Peyer's patch (tissue), 4 donors: ENCODE measurements around the gene IGF1R.

ENCODE experiments used
- POLR2A ChIP-seq, 2 donors: fragments of 450-650 bp; IDR thresholded peaks; one replicate each; pipeline ENCODE4 v1.5.1; 2017; ENCODE audit warnings: antibody characterized with exemption in 2 of 2, mild to moderate bottlenecking in 2 of 2, moderate library complexity in 2 of 2
- TF ChIP-seq, protein P1 (sequence below), 6 experiments: fragments of 450-650 bp in 4 of 6; fragments of 200-600 bp in 2 of 6; sonication (generic) in 1 of 6; IDR thresholded peaks; one replicate each; pipeline ENCODE4 v1.5.1; 2017 to 2019; ENCODE audit warnings: antibody characterized with exemption in 6 of 6, mild to moderate bottlenecking in 3 of 6, moderate library complexity in 1 of 6

DNA sequence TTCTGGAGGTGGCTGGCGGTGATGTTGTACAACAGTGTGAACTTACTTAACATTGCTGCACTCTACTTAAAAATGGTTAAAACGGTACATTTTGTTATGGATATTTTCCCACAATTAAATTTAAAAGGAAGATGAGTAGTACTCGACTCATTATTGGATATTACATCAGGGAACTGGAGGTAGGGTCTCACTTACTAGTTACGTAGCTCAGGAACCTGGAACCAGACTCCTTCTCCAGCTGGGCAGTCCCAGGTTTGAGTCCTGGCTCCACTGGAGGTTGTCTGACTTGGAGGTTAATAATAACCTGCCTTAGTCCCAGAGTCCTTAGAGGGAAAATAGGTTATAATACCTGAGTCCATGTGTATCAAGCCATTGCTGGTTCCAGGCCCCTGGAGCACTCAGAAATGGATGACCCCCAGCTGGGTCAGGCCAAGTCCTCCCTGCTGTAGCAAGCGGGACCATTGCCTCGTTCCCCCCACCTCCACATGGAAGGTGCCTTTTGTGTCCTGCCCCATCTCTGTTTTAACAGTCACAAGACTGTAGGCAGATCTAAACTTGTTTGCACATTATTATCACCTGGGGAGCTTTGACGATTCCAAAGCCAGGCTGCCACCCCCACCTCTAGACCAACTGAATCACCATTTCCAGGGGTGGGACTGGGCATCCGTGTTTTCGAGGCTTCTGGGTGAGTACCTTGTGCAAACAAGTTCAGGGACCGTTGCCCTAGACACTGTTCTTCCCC is 126.6 kb downstream of the IGF1R start:
- TF ChIP-seq, protein P1, sequence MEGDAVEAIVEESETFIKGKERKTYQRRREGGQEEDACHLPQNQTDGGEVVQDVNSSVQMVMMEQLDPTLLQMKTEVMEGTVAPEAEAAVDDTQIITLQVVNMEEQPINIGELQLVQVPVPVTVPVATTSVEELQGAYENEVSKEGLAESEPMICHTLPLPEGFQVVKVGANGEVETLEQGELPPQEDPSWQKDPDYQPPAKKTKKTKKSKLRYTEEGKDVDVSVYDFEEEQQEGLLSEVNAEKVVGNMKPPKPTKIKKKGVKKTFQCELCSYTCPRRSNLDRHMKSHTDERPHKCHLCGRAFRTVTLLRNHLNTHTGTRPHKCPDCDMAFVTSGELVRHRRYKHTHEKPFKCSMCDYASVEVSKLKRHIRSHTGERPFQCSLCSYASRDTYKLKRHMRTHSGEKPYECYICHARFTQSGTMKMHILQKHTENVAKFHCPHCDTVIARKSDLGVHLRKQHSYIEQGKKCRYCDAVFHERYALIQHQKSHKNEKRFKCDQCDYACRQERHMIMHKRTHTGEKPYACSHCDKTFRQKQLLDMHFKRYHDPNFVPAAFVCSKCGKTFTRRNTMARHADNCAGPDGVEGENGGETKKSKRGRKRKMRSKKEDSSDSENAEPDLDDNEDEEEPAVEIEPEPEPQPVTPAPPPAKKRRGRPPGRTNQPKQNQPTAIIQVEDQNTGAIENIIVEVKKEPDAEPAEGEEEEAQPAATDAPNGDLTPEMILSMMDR (IDR thresholded peaks at IDR 0.05): no peak
- no peak for TF ChIP-seq POLR2A (IDR thresholded peaks at IDR 0.05)
